Keratinocyte (primary cell): ENCODE results near the gene USP34. TPM values are rescaled to one million over a fixed set of nuclear protein-coding genes. Genes with fewer than 3 reads are reported as not detected.

Experiments
- DNase-seq: peaks from one replicate; pipeline ENCODE4 v3.0.0-alpha.2; 2011; ENCODE audit warnings: low read depth, missing footprints, low spot score
- FAIRE-seq: peaks from 2 replicates; lab custom pipeline; 2011; peaks lifted over from hg19 to GRCh38; lab: Jason Lieb, UNC
- H2AFZ ChIP-seq: 2 replicates; pipeline ENCODE4 v1.6.0; 2012; ENCODE audit warnings: low read length, control low read depth, inconsistent platforms; ENCODE audit not compliant: control insufficient read depth
- H3K27ac ChIP-seq: 2 replicates; pipeline ENCODE4 v1.5.1; 2011; ENCODE audit warnings: low read length; ENCODE audit not compliant: control insufficient read depth, insufficient read depth
- H3K27me3 ChIP-seq: 3 replicates; pipeline ENCODE4 v1.6.0; 2011; ENCODE audit warnings: low read length; ENCODE audit not compliant: control insufficient read depth, insufficient read depth; ENCODE audit errors: extremely low read depth
- H3K36me3 ChIP-seq, 2 experiments: 2 replicates in 1 of 2; 3 replicates in 1 of 2; pipeline ENCODE4 v1.5.1; 2011; ENCODE audit warnings: low read length in 2 of 2, mild to moderate bottlenecking in 1 of 2; ENCODE audit not compliant: control insufficient read depth in 2 of 2, insufficient read depth in 2 of 2; ENCODE audit errors: extremely low read depth in 1 of 2
- H3K4me1 ChIP-seq: 3 replicates; pipeline ENCODE4 v1.5.1; 2011; ENCODE audit warnings: low read length; ENCODE audit not compliant: control insufficient read depth, insufficient read depth; ENCODE audit errors: extremely low read depth
- H3K4me2 ChIP-seq: 3 replicates; pipeline ENCODE4 v1.6.0; 2011; ENCODE audit warnings: low read depth, low read length; ENCODE audit not compliant: control insufficient read depth, insufficient read depth; ENCODE audit errors: extremely low read depth
- H3K4me3 ChIP-seq, 3 experiments: fragments of 200-600 bp in 1 of 3; sonication (generic) in 1 of 3; 2 replicates in 2 of 3; 3 replicates in 1 of 3; pipeline ENCODE4 v1.5.1; 2011 to 2016; ENCODE audit warnings: low read length in 3 of 3, mild to moderate bottlenecking in 3 of 3, control low read depth in 2 of 3, inconsistent platforms in 1 of 3, low read depth in 1 of 3, mixed read lengths in 1 of 3, mixed run types in 1 of 3, moderate library complexity in 1 of 3; ENCODE audit not compliant: control insufficient read depth in 2 of 3, insufficient read depth in 2 of 3; ENCODE audit errors: extremely low read depth in 1 of 3
- H3K79me2 ChIP-seq: 2 replicates; pipeline ENCODE4 v1.6.0; 2012; ENCODE audit warnings: low read length; ENCODE audit not compliant: control insufficient read depth, insufficient read depth
- H3K9ac ChIP-seq: 3 replicates; pipeline ENCODE4 v1.6.0; 2011; ENCODE audit warnings: low read length; ENCODE audit not compliant: control insufficient read depth, insufficient read depth; ENCODE audit errors: extremely low read depth
- H3K9me1 ChIP-seq: 3 replicates; pipeline ENCODE4 v1.6.0; 2011; ENCODE audit warnings: low read length; ENCODE audit not compliant: control insufficient read depth, insufficient read depth; ENCODE audit errors: extremely low read depth
- H3K9me3 ChIP-seq: 2 replicates; pipeline ENCODE4 v1.5.1; 2012; ENCODE audit warnings: low read depth, low read length; ENCODE audit not compliant: control insufficient read depth
- H4K20me1 ChIP-seq: 3 replicates; pipeline ENCODE4 v1.6.0; 2011; ENCODE audit warnings: low read length; ENCODE audit not compliant: control insufficient read depth, insufficient read depth; ENCODE audit errors: extremely low read depth
- EZH2 ChIP-seq: IDR thresholded peaks from one replicate; pipeline ENCODE4 v1.6.1; 2012; ENCODE audit warnings: inconsistent platforms, mild to moderate bottlenecking, low read length, moderate library complexity
- dilution Hi-C: fragments of 300-500 bp; cut with MboI; formaldehyde crosslinking; loops from one replicate; pipeline ENCODE4 v1.7.0; 2020; ENCODE audit warnings: low sequenced_read_pairs; ENCODE audit not compliant: extremely low pct_ligation_motif_present
- polyA plus RNA-seq, 5 experiments: library from polyadenylated mRNA; depleted of rRNA in 3 of 5; stranded (reverse) in 3 of 5; stranded (forward) in 1 of 5; unstranded in 1 of 5; fragments of >200 nt; gene quantifications; 1 replicate in 1 of 5; 2 replicates in 3 of 5; 3 replicates in 1 of 5; pipeline versions ENCODE4 v1.2.1 to v1.2.3, GENCODE V29; 2011 to 2012; ENCODE audit warnings: missing spikeins in 2 of 5, low read depth in 1 of 5, low replicate concordance in 1 of 5
- TF ChIP-seq, protein P1 (sequence below), 3 experiments: IDR thresholded peaks in 1 of 3; conservative IDR thresholded peaks in 1 of 3; optimal IDR thresholded peaks in 1 of 3; 2 replicates in 2 of 3; 3 replicates in 1 of 3; pipeline versions ENCODE3 to v1.5.1; 2011; ENCODE audit warnings: low read length in 3 of 3, mild to moderate bottlenecking in 3 of 3, moderate library complexity in 2 of 3, control low read depth in 1 of 3, inconsistent platforms in 1 of 3; ENCODE audit not compliant: insufficient read depth in 2 of 3; ENCODE audit errors: extremely low read depth in 1 of 3

Gene USP34
- polyA plus RNA-seq, 1 donor (not counting 4 experiments of a cell fraction or from before 2014, with no cell fraction given), result 54.7 TPM

DNA sequence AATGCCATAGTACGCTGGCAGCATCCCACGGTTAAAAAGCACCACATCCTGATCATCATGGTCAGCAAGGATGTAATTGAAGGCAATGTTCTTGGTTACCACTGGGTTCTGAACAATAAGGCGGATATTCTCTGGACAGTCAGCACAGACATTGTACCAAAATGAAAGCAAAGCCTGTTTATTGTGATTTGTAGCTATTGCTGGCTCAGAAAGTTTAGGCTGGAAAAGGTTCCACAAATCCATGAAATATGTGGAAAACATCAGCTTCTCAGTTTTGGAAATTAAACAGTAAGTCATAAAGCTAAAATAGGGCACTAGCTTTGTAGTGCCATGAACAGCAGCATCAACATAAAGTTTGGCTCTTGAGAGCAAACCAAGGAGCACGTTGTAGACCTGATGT is 256.7 kb downstream of the USP34 start:
- no peaks in the 10 kb centered on the region for H3K79me2 ChIP-seq
- H3K9me1 ChIP-seq, result no peaks in the 10 kb centered on the region
- no peak overlapping the region for H3K4me3 ChIP-seq
- H3K4me1 ChIP-seq, result peaks cover 6% of the 10 kb centered on the region
- TF ChIP-seq EZH2, result no peak
- TF ChIP-seq, protein P1, sequence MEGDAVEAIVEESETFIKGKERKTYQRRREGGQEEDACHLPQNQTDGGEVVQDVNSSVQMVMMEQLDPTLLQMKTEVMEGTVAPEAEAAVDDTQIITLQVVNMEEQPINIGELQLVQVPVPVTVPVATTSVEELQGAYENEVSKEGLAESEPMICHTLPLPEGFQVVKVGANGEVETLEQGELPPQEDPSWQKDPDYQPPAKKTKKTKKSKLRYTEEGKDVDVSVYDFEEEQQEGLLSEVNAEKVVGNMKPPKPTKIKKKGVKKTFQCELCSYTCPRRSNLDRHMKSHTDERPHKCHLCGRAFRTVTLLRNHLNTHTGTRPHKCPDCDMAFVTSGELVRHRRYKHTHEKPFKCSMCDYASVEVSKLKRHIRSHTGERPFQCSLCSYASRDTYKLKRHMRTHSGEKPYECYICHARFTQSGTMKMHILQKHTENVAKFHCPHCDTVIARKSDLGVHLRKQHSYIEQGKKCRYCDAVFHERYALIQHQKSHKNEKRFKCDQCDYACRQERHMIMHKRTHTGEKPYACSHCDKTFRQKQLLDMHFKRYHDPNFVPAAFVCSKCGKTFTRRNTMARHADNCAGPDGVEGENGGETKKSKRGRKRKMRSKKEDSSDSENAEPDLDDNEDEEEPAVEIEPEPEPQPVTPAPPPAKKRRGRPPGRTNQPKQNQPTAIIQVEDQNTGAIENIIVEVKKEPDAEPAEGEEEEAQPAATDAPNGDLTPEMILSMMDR (optimal IDR thresholded peaks at IDR 0.05 in 1 of 3, IDR thresholded peaks at IDR 0.05 in 1 of 3, conservative IDR thresholded peaks at IDR 0.05 in 1 of 3; ENCODE audit: extremely low read depth in 1 of 3, insufficient read depth in 2 of 3, low read length in 3 of 3), result no peak
- no peak overlapping the region for H3K4me2 ChIP-seq
- no peaks in the 10 kb centered on the region for H3K9me3 ChIP-seq
- FAIRE-seq (no peak), DNase-seq (no peak)
- dilution Hi-C loops, result no loop called here
- H3K9ac ChIP-seq, result no peak overlapping the region
- peaks cover 6 to 7% of the 10 kb centered on the region in 2 experiments for H3K36me3 ChIP-seq
- H3K27me3 ChIP-seq, result no peaks in the 10 kb centered on the region
- H4K20me1 ChIP-seq, result no peaks in the 10 kb centered on the region
- H2AFZ ChIP-seq, result no peak overlapping the region
- H3K27ac ChIP-seq, result no peak overlapping the region

DNA sequence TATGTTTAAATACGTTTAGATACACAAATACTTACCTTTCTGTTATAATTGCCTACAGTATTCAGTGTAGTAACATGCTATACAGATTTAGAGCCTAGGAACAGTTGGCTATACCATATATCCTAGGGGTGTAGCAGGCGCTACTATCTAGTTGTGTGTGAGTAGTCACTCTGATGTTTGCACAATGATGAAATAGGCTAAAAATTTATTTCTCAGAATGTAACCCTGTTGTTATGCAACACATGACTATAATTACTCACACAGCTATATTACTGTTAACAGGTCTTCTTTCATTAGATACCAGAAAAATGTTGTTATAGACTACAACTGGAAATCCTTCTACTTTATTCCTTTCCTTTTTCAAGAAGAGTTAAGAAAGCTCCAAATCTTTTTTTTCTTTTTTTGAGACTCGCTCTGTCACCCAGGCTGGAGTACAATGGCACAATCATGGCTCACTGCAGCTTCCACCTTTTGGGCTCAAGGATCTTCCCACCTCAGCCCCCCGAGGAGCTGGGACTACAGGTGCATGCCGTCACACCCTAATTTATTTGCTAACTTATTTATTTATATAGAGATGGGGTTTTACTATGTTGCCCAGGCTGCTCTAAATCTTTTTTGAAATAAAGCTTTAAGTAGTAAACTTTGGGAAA is 260.4 kb downstream of the USP34 start:
- dilution Hi-C loops, result no loop called here
- Histone ChIP-seq H3K4me2 (no peak overlapping the region), H2AFZ (no peak overlapping the region), H3K4me1 (peaks cover 6% of the 10 kb centered on the region), H3K27ac (peak overlapping the region; percentile 53), H3K9me3 (no peaks in the 10 kb centered on the region), H3K9ac (no peak overlapping the region), H3K27me3 (no peaks in the 10 kb centered on the region), H4K20me1 (no peaks in the 10 kb centered on the region), H3K79me2 (no peaks in the 10 kb centered on the region), H3K4me3 (no peak overlapping the region), H3K36me3 (peaks cover 14 to 17% of the 10 kb centered on the region in 2 experiments), H3K9me1 (no peaks in the 10 kb centered on the region)
- DNase-seq (no peak), FAIRE-seq (no peak)
- TF ChIP-seq, protein P1 (optimal IDR thresholded peaks at IDR 0.05 in 1 of 3, IDR thresholded peaks at IDR 0.05 in 1 of 3, conservative IDR thresholded peaks at IDR 0.05 in 1 of 3; ENCODE audit: extremely low read depth in 1 of 3, insufficient read depth in 2 of 3, low read length in 3 of 3), result no peak
- no peak for TF ChIP-seq EZH2
